HCT116 (cell line): ENCODE measurements around the gene EHD4. TPM values are rescaled to one million over a fixed set of nuclear protein-coding genes. Genes with fewer than 3 reads are reported as not detected.

ENCODE experiments used
- ATAC-seq: fragments of 200-7000 bp; cut with Tn5 transposase; 2 replicates; pipeline ENCODE4 v1.9.1; 2020; ENCODE audit warnings: mild to moderate bottlenecking, moderate library complexity
- BruUV-seq: library from RNA; stranded (reverse); fragments of 400-500 nt; replicated peaks from 2 replicates; lab custom pipeline; 2021; lab: Mats Ljungman, UMichigan
- CTCF ChIA-PET: fragments of 300-600 bp; sonication (Branson Sonifier 250); formaldehyde crosslinking; loops from one replicate; lab custom pipeline; 2021; ENCODE audit warnings: antibody characterized with exemption; lab: Charles Lee
- POLR2A ChIA-PET: fragments of 300-600, 350-600 bp; sonication (Branson Sonifier 250); formaldehyde crosslinking; loops from one replicate; lab custom pipeline; 2021; ENCODE audit warnings: antibody characterized with exemption; lab: Charles Lee
- RAD21 ChIA-PET, 2 experiments: fragments of 300-600 bp; sonication (Branson Sonifier 250); formaldehyde crosslinking; loops; one replicate each; lab custom pipeline; 2023; ENCODE audit warnings: low total read pairs in 2 of 2; ENCODE audit not compliant: uncharacterized antibody in 2 of 2, unreplicated experiment in 2 of 2, low non-redundant PET in 1 of 2; lab: Charles Lee
- DNase-seq: peaks from one replicate; pipeline ENCODE4 v3.0.0-alpha.2; 2010; ENCODE audit warnings: low read depth, low spot score
- H2AFZ ChIP-seq: fragments of 200-600 bp; shearing (Covaris generic), sonication (generic); 2 replicates; pipeline ENCODE4 v1.6.1; 2017; ENCODE audit warnings: low read depth, mixed run types, mixed read lengths, antibody characterized with exemption, low read length; ENCODE audit not compliant: poor library complexity, severe bottlenecking
- H3K27ac ChIP-seq: 2 replicates; pipeline ENCODE4 v1.5.1; 2012; ENCODE audit warnings: low read depth, low read length
- H3K27me3 ChIP-seq: fragments of 200-600 bp; sonication (generic); 2 replicates; pipeline ENCODE4 v1.6.1; 2016; ENCODE audit warnings: mixed run types, low read length, mixed read lengths; ENCODE audit not compliant: insufficient read depth
- H3K36me3 ChIP-seq, 2 experiments: fragments of 200-500 bp in 1 of 2; fragments of 200-600 bp in 1 of 2; sonication (Bioruptor generic) in 1 of 2; sonication (generic) in 1 of 2; 2 replicates each; pipeline versions ENCODE4 v1.5.1 to v1.6.1; 2014 to 2016; ENCODE audit warnings: low read length in 2 of 2, inconsistent platforms in 1 of 2, mixed read lengths in 1 of 2, mixed run types in 1 of 2; ENCODE audit not compliant: insufficient read depth in 2 of 2, control insufficient read depth in 1 of 2
- H3K4me1 ChIP-seq, 2 experiments: fragments of 200-600 bp in 1 of 2; sonication (generic) in 1 of 2; 2 replicates each; pipeline versions ENCODE4 v1.5.1 to v1.6.1; 2012 to 2017; ENCODE audit warnings: low read length in 2 of 2, inconsistent platforms in 1 of 2, mild to moderate bottlenecking in 1 of 2, mixed read lengths in 1 of 2, mixed run types in 1 of 2, moderate library complexity in 1 of 2; ENCODE audit not compliant: insufficient read depth in 2 of 2, control insufficient read depth in 1 of 2
- H3K4me2 ChIP-seq: fragments of 200-600 bp; sonication (generic); 2 replicates; pipeline ENCODE4 v1.6.1; 2017; ENCODE audit warnings: mixed run types, low read length, mixed read lengths
- H3K4me3 ChIP-seq, 2 experiments: fragments of 200-600 bp in 1 of 2; sonication (generic) in 1 of 2; replicated peaks in 1 of 2; 2 replicates each; pipeline ENCODE4 v1.5.1; 2011 to 2016; ENCODE audit warnings: low read length in 2 of 2, control low read depth in 1 of 2, low read depth in 1 of 2, mild to moderate bottlenecking in 1 of 2, mixed read lengths in 1 of 2, mixed run types in 1 of 2
- H3K79me2 ChIP-seq: fragments of 200-600 bp; sonication (generic); 2 replicates; pipeline ENCODE4 v1.6.1; 2017; ENCODE audit warnings: mild to moderate bottlenecking, mixed run types, low read length, moderate library complexity, mixed read lengths; ENCODE audit not compliant: insufficient read depth
- H3K9ac ChIP-seq: fragments of 200-600 bp; sonication (generic); 2 replicates; pipeline ENCODE4 v1.6.1; 2016; ENCODE audit warnings: low read length, mixed read lengths
- H3K9me2 ChIP-seq: fragments of 200-600 bp; sonication (generic), shearing (Covaris generic); 2 replicates; pipeline ENCODE4 v1.6.1; 2017; ENCODE audit warnings: mixed run types, mild to moderate bottlenecking, moderate library complexity; ENCODE audit not compliant: insufficient read depth
- H3K9me3 ChIP-seq, 2 experiments: fragments of 200-500 bp in 1 of 2; fragments of 200-600 bp in 1 of 2; sonication (Bioruptor generic) in 1 of 2; sonication (generic) in 1 of 2; 2 replicates each; pipeline ENCODE4 v1.6.1; 2014 to 2017; ENCODE audit warnings: low read length in 2 of 2, mixed read lengths in 2 of 2, inconsistent platforms in 1 of 2, low read depth in 1 of 2, mild to moderate bottlenecking in 1 of 2, mixed run types in 1 of 2, moderate library complexity in 1 of 2; ENCODE audit not compliant: control insufficient read depth in 1 of 2, insufficient read depth in 1 of 2
- H4K20me1 ChIP-seq: fragments of 200-600 bp; sonication (generic), shearing (Covaris generic); 2 replicates; pipeline ENCODE4 v1.6.1; 2017; ENCODE audit warnings: mixed run types, mild to moderate bottlenecking, moderate library complexity; ENCODE audit not compliant: insufficient read depth
- CBX3 ChIP-seq: IDR thresholded peaks from 2 replicates; pipeline ENCODE4 v1.6.1; 2012; ENCODE audit warnings: low read depth
- CEBPB ChIP-seq: IDR thresholded peaks from 2 replicates; pipeline ENCODE4 v1.6.1; 2012; ENCODE audit warnings: low read depth
- EGR1 ChIP-seq: IDR thresholded peaks from 2 replicates; pipeline ENCODE4 v1.6.1; 2012; ENCODE audit warnings: low read depth
- EZH2 ChIP-seq: fragments of 200-600 bp; sonication (generic); IDR thresholded peaks from 2 replicates; pipeline ENCODE4 v1.6.1; 2017; ENCODE audit warnings: antibody characterized with exemption, mixed run types
- FOSL1 ChIP-seq: IDR thresholded peaks from 2 replicates; pipeline ENCODE4 v1.6.1; 2012; ENCODE audit warnings: low read depth
- JUND ChIP-seq: IDR thresholded peaks from 2 replicates; pipeline ENCODE4 v1.6.1; 2012
- POLR2A ChIP-seq: IDR thresholded peaks from 2 replicates; pipeline ENCODE4 v1.7.0; 2011; ENCODE audit warnings: borderline replicate concordance; ENCODE audit not compliant: insufficient read depth, insufficient read length; ENCODE audit errors: extremely low read depth
- POLR2AphosphoS5 ChIP-seq: IDR thresholded peaks from 2 replicates; pipeline ENCODE4 v1.6.1; 2011; ENCODE audit warnings: mild to moderate bottlenecking, low read depth, low read length, moderate library complexity
- RAD21 ChIP-seq: IDR thresholded peaks from 2 replicates; pipeline ENCODE4 v1.6.1; 2012; ENCODE audit warnings: low read depth, mild to moderate bottlenecking
- SP1 ChIP-seq: IDR thresholded peaks from 2 replicates; pipeline ENCODE4 v1.6.1; 2012; ENCODE audit warnings: low read depth
- TCF7L2 ChIP-seq: IDR thresholded peaks from 2 replicates; pipeline ENCODE4 v1.7.0; 2011; ENCODE audit warnings: borderline replicate concordance, inconsistent platforms; ENCODE audit not compliant: insufficient read depth, insufficient read length; ENCODE audit errors: extremely low read depth
- ZFX ChIP-seq: fragments of 450-650 bp; IDR thresholded peaks from 2 replicates; pipeline ENCODE4 v1.6.1; 2017
- ZNF274 ChIP-seq: fragments of 200-500 bp; sonication (Bioruptor generic); IDR thresholded peaks from 2 replicates; pipeline ENCODE4 v1.6.1; 2014; ENCODE audit warnings: mild to moderate bottlenecking, low read depth, low read length, inconsistent platforms
- intact Hi-C: fragments of 100-400 bp; cut with micrococcal nuclease; formaldehyde crosslinking; loops from 2 replicates; pipeline ENCODE4 v1.10.0; 2022
- total RNA-seq: library from RNA; stranded (reverse); gene quantifications from one replicate; pipeline ENCODE4 v1.2.1, GENCODE V29; 2021; ENCODE audit not compliant: unreplicated experiment
- TF ChIP-seq, protein P1 (sequence below): IDR thresholded peaks from 2 replicates; pipeline ENCODE4 v1.6.1; 2012
- TF ChIP-seq, protein P2 (sequence below): IDR thresholded peaks from 2 replicates; pipeline ENCODE4 v1.6.1; 2011; ENCODE audit warnings: mild to moderate bottlenecking, low read length, moderate library complexity; ENCODE audit not compliant: insufficient replicate concordance; ENCODE audit errors: extremely low read depth
- TF ChIP-seq, protein P3 (sequence below): IDR thresholded peaks from 2 replicates; pipeline ENCODE4 v1.6.1; 2012; ENCODE audit warnings: low read depth

The EHD4 gene
- total RNA-seq, 1 experiment from 2014 or later, result 28.0 TPM

GRCh38 chr15:42009022-42009421 lies 36.7 kb upstream of the EHD4 start:
- ATAC-seq, result no peak
- RAD21 ChIA-PET, result no interaction called here
- BruUV-seq, result no TSS peak

More at GRCh38 chr15:42009022-42009421, 36.7 kb upstream of the EHD4 start:
- POLR2A ChIA-PET, result no interaction called here
- H4K20me1 ChIP-seq, result no peaks in the 10 kb centered on the region
- H3K9me2 ChIP-seq, result no peaks in the 10 kb centered on the region
- no peak overlapping the region for H2AFZ ChIP-seq
- no peaks in the 10 kb centered on the region for H3K36me3 ChIP-seq
- H3K27ac ChIP-seq, result no peak overlapping the region
- intact Hi-C loops, result no loop called here
- H3K4me1 ChIP-seq, result peaks cover 6 to 15% of the 10 kb centered on the region in 2 experiments
- no peak overlapping the region for H3K9ac ChIP-seq
- DNase-seq, result no peak
- H3K4me2 ChIP-seq, result no peak overlapping the region
- no peak overlapping the region for H3K4me3 ChIP-seq
- TF ChIP-seq POLR2AphosphoS5, result no peak
- no peak for TF ChIP-seq SP1
- no peak for TF ChIP-seq RAD21
- TF ChIP-seq JUND, result no peak
- no peak for TF ChIP-seq EZH2
- TF ChIP-seq POLR2A, result no peak
- no peak for TF ChIP-seq FOSL1
- TF ChIP-seq, protein P1, sequence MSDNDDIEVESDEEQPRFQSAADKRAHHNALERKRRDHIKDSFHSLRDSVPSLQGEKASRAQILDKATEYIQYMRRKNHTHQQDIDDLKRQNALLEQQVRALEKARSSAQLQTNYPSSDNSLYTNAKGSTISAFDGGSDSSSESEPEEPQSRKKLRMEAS, result no peak
- TF ChIP-seq CBX3, result no peak
- no peak for TF ChIP-seq TCF7L2
- TF ChIP-seq EGR1, result no peak
- no peak for TF ChIP-seq ZNF274
- no peak for TF ChIP-seq ZFX
- TF ChIP-seq, protein P2, sequence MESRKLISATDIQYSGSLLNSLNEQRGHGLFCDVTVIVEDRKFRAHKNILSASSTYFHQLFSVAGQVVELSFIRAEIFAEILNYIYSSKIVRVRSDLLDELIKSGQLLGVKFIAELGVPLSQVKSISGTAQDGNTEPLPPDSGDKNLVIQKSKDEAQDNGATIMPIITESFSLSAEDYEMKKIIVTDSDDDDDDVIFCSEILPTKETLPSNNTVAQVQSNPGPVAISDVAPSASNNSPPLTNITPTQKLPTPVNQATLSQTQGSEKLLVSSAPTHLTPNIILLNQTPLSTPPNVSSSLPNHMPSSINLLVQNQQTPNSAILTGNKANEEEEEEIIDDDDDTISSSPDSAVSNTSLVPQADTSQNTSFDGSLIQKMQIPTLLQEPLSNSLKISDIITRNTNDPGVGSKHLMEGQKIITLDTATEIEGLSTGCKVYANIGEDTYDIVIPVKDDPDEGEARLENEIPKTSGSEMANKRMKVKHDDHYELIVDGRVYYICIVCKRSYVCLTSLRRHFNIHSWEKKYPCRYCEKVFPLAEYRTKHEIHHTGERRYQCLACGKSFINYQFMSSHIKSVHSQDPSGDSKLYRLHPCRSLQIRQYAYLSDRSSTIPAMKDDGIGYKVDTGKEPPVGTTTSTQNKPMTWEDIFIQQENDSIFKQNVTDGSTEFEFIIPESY, result no peak
- no peak for TF ChIP-seq CEBPB
- TF ChIP-seq, protein P3, sequence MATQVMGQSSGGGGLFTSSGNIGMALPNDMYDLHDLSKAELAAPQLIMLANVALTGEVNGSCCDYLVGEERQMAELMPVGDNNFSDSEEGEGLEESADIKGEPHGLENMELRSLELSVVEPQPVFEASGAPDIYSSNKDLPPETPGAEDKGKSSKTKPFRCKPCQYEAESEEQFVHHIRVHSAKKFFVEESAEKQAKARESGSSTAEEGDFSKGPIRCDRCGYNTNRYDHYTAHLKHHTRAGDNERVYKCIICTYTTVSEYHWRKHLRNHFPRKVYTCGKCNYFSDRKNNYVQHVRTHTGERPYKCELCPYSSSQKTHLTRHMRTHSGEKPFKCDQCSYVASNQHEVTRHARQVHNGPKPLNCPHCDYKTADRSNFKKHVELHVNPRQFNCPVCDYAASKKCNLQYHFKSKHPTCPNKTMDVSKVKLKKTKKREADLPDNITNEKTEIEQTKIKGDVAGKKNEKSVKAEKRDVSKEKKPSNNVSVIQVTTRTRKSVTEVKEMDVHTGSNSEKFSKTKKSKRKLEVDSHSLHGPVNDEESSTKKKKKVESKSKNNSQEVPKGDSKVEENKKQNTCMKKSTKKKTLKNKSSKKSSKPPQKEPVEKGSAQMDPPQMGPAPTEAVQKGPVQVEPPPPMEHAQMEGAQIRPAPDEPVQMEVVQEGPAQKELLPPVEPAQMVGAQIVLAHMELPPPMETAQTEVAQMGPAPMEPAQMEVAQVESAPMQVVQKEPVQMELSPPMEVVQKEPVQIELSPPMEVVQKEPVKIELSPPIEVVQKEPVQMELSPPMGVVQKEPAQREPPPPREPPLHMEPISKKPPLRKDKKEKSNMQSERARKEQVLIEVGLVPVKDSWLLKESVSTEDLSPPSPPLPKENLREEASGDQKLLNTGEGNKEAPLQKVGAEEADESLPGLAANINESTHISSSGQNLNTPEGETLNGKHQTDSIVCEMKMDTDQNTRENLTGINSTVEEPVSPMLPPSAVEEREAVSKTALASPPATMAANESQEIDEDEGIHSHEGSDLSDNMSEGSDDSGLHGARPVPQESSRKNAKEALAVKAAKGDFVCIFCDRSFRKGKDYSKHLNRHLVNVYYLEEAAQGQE, result no peak
- TF ChIP-seq, all 23 proteins: peak for 0
- CTCF ChIA-PET, result no interaction called here
- H3K79me2 ChIP-seq, result no peaks in the 10 kb centered on the region
- no peaks in the 10 kb centered on the region for H3K9me3 ChIP-seq
- no peaks in the 10 kb centered on the region for H3K27me3 ChIP-seq
